Left lung (tissue), 10 donors: ENCODE data around the gene CACNA2D3. TPM values are rescaled to one million over a fixed set of nuclear protein-coding genes. Genes with fewer than 3 reads are reported as not detected.

Source experiments
- ATAC-seq: fragments of 200-7000 bp; cut with Tn5 transposase; one replicate; pipeline ENCODE4 v1.9.1; 2020; ENCODE audit warnings: moderate library complexity
- DNase-seq, 4 donors: peaks; one replicate each; pipeline ENCODE4 v3.0.0-alpha.2; 2013 to 2020
- H3K27ac ChIP-seq, 2 donors: fragments of 200-600 bp; sonication (generic) in 1 of 2; one replicate each; pipeline versions ENCODE4 v1.5.0 to v1.8.0; 2020 to 2021
- H3K27me3 ChIP-seq, 2 donors: fragments of 200-600 bp; sonication (generic) in 1 of 2; one replicate each; pipeline versions ENCODE4 v1.5.0 to v1.8.0; 2020 to 2021
- H3K36me3 ChIP-seq, 2 donors: fragments of 200-600 bp; sonication (generic) in 1 of 2; one replicate each; pipeline versions ENCODE4 v1.5.0 to v1.8.0; 2020 to 2021
- H3K4me1 ChIP-seq, 2 donors: fragments of 200-600 bp; one replicate each; pipeline ENCODE4 v1.8.0; 2021
- H3K4me3 ChIP-seq, 2 donors: fragments of 200-600 bp; sonication (generic) in 1 of 2; one replicate each; pipeline versions ENCODE4 v1.5.0 to v1.8.0; 2020 to 2021; ENCODE audit warnings: mild to moderate bottlenecking in 1 of 2
- H3K9me3 ChIP-seq, 2 donors: fragments of 200-600 bp; sonication (generic) in 1 of 2; one replicate each; pipeline versions ENCODE4 v1.5.0 to v1.8.0; 2020 to 2021
- CTCF ChIP-seq, 2 donors: fragments of 200-600 bp; sonication (generic) in 1 of 2; IDR thresholded peaks; one replicate each; pipeline versions ENCODE4 v1.5.0 to v1.8.0; 2021; ENCODE audit warnings: antibody characterized with exemption in 2 of 2
- intact Hi-C, 2 donors: fragments of 100-400 bp; cut with DNase I; formaldehyde crosslinking; loops; one replicate each; pipeline versions ENCODE4 v1.11.2 to v1.14.2; 2022
- polyA plus RNA-seq, 6 donors: library from polyadenylated mRNA; unstranded; fragments of 120-200 nt; gene quantifications; one replicate each; pipeline ENCODE4 v1.2.1, GENCODE V29; 2013; ENCODE audit not compliant: insufficient read length in 6 of 6
- total RNA-seq, 2 donors: library from RNA; stranded (reverse); fragmentation: NEBNext Ultra II Directional; extraction: Animal tissue kit (Norgen Biotek cat#: 25700); gene quantifications; one replicate each; pipeline ENCODE4 v1.2.1, GENCODE V29; 2021
- donor health status: DM: no; HTN: yes; CAD: no.
- donor health status: DM: no; HTN: no; CAD: no.

CACNA2D3 gene
- total and polyA plus RNA-seq, 8 donors, result 1.1 to 2.7 (median 1.5) TPM

GRCh38 chr3:54936561-54936960 is 814.2 kb downstream of the CACNA2D3 start:
- no peaks in the 10 kb centered on the region for H3K4me1 ChIP-seq
- no peaks in the 10 kb centered on the region for H3K9me3 ChIP-seq
- intact Hi-C loops, result no loop called here
- H3K36me3 ChIP-seq, result no peaks in the 10 kb centered on the region
- no peak for TF ChIP-seq CTCF (IDR thresholded peaks at IDR 0.05)
- H3K4me3 ChIP-seq, result no peak overlapping the region
- no peak for DNase-seq
- no peak overlapping the region for H3K27ac ChIP-seq
- no peak for ATAC-seq
- H3K27me3 ChIP-seq, result no peaks in the 10 kb centered on the region

- no peaks in the 10 kb centered on the region for H3K4me1 ChIP-seq
Measured at GRCh38 chr3:54939557-54940300, 817.4 kb downstream of the CACNA2D3 start.

GRCh38 chr3:54940971-54941370 is 818.6 kb downstream of the CACNA2D3 start:
- Histone ChIP-seq H3K4me1 (no peaks in the 10 kb centered on the region), H3K9me3 (no peaks in the 10 kb centered on the region), H3K27me3 (no peaks in the 10 kb centered on the region), H3K27ac (no peak overlapping the region), H3K4me3 (no peak overlapping the region), H3K36me3 (no peaks in the 10 kb centered on the region)
- ATAC-seq, result no peak
- DNase-seq, result no peak
- TF ChIP-seq CTCF (IDR thresholded peaks at IDR 0.05), result no peak
- intact Hi-C loops, result no loop called here

More at GRCh38 chr3:54939557-54940300, 817.4 kb downstream of the CACNA2D3 start:
- intact Hi-C loops, result no loop called here
- Histone ChIP-seq H3K9me3 (no peaks in the 10 kb centered on the region), H3K27ac (no peak overlapping the region), H3K36me3 (no peaks in the 10 kb centered on the region), H3K4me3 (no peak overlapping the region), H3K27me3 (no peaks in the 10 kb centered on the region)
- ATAC-seq, result no peak
- DNase-seq, result no peak
- TF ChIP-seq CTCF (IDR thresholded peaks at IDR 0.05), result no peak

- Histone ChIP-seq H3K36me3 (no peaks in the 10 kb centered on the region), H3K9me3 (no peaks in the 10 kb centered on the region), H3K4me1 (no peaks in the 10 kb centered on the region), H3K27me3 (no peaks in the 10 kb centered on the region), H3K4me3 (no peak overlapping the region), H3K27ac (no peak overlapping the region)
- intact Hi-C loops, result no loop called here
- no peak for TF ChIP-seq CTCF (IDR thresholded peaks at IDR 0.05)
- no peak for DNase-seq
- no peak for ATAC-seq
Measured at GRCh38 chr3:54941690-54942362, 819.5 kb downstream of the CACNA2D3 start.

- no peaks in the 10 kb centered on the region for H3K4me1 ChIP-seq
- ATAC-seq (no peak), DNase-seq (no peak)
- intact Hi-C loops, result loop anchor here in 1 of 2 donors (10.0 kb wide), 1 partner anchor 235 kb away; no protein-coding TSS in a partner anchor
- H3K36me3 ChIP-seq, result no peaks in the 10 kb centered on the region
- no peak overlapping the region for H3K27ac ChIP-seq
- no peaks in the 10 kb centered on the region for H3K27me3 ChIP-seq
- H3K9me3 ChIP-seq, result no peaks in the 10 kb centered on the region
- no peak overlapping the region for H3K4me3 ChIP-seq
- TF ChIP-seq CTCF (IDR thresholded peaks at IDR 0.05), result no peak
Measured at GRCh38 chr3:54949491-54950044, 827.2 kb downstream of the CACNA2D3 start.
